Stromal cell of bone marrow (primary cell): Measurements from ENCODE around the gene PRKAB2.
"Not testable (repeated sequence)": the region's sequence is repeated elsewhere in the genome, so short reads cannot be mapped to it uniquely, and the experiment has no call there.

ENCODE experiments used
- DNase-seq: peaks from one replicate; pipeline ENCODE4 v3.0.0-alpha.2; 2012; ENCODE audit warnings: low read depth

The PRKAB2 gene

GRCh38 chr1:147172168-147173016 lies at the start of gene PRKAB2:
Gene PRKAB2 (minus strand): TSS chr1:147172470. CDS start chr1:147172144, 326 bp downstream.
- DNase-seq: peak; percentile 94

- DNase-seq: no peak
Measured at GRCh38 chr1:147218606-147219005, 46.3 kb upstream of the PRKAB2 start.

GRCh38 chr1:147217141-147217540 lies 44.9 kb upstream of the PRKAB2 start:
- no peak for DNase-seq

GRCh38 chr1:147216124-147216523 lies 43.9 kb upstream of the PRKAB2 start:
- no peak for DNase-seq

GRCh38 chr1:147215540-147215916 lies 43.3 kb upstream of the PRKAB2 start:
- DNase-seq: no peak

- no peak for DNase-seq
Measured at GRCh38 chr1:147214842-147215539, 42.7 kb upstream of the PRKAB2 start.

GRCh38 chr1:147214325-147214724 lies 42.1 kb upstream of the PRKAB2 start:
- no peak for DNase-seq

- no peak for DNase-seq
Measured at GRCh38 chr1:147213271-147213670, 41.0 kb upstream of the PRKAB2 start.

GRCh38 chr1:147211577-147211976 lies 39.3 kb upstream of the PRKAB2 start:
- DNase-seq: no peak

GRCh38 chr1:147210987-147211386 lies 38.7 kb upstream of the PRKAB2 start:
- no peak for DNase-seq

- DNase-seq: no peak
Measured at GRCh38 chr1:147209825-147210821, 37.9 kb upstream of the PRKAB2 start.

- no peak for DNase-seq
Measured at GRCh38 chr1:147208619-147209018, 36.3 kb upstream of the PRKAB2 start.

GRCh38 chr1:147207192-147207591 lies 34.9 kb upstream of the PRKAB2 start:
- no peak for DNase-seq

GRCh38 chr1:147204080-147204479 lies 31.8 kb upstream of the PRKAB2 start:
- no peak for DNase-seq

GRCh38 chr1:147202576-147202975 lies 30.3 kb upstream of the PRKAB2 start:
- DNase-seq: no peak

GRCh38 chr1:147201786-147202185 lies 29.5 kb upstream of the PRKAB2 start:
- no peak for DNase-seq

GRCh38 chr1:147201276-147201675 lies 29.0 kb upstream of the PRKAB2 start:
- peak; percentile 11 for DNase-seq

GRCh38 chr1:147197324-147197723 lies 25.1 kb upstream of the PRKAB2 start:
- DNase-seq: not testable (repeated sequence)

- no peak for DNase-seq
Measured at GRCh38 chr1:147189514-147189913, 17.2 kb upstream of the PRKAB2 start.

GRCh38 chr1:147185432-147185831 lies 13.2 kb upstream of the PRKAB2 start:
- DNase-seq: no peak

GRCh38 chr1:147177611-147178380 lies 5.5 kb upstream of the PRKAB2 start:
- DNase-seq: peak; percentile 61
